Naive thymus-derived CD8-positive, alpha-beta T cell (primary cell): ENCODE data around the gene TRAPPC2L. TPM values are rescaled to one million over a fixed set of nuclear protein-coding genes. Genes with fewer than 3 reads are reported as not detected.

Source experiments
- ATAC-seq, 2 donors: fragments of 150-1000 bp; cut with Tn5 transposase in 1 of 2; sonication (Bioruptor Pico), chemical (Tn5 transposase) in 1 of 2; 1 replicate in 1 of 2; 2 replicates in 1 of 2; pipeline ENCODE4 v1.10.0; 2021; ENCODE audit warnings: mild to moderate bottlenecking in 2 of 2, moderate library complexity in 2 of 2
- POLR2A ChIA-PET: fragments of 350-600 bp; sonication (Branson Sonifier 250); formaldehyde crosslinking; loops from one replicate; lab custom pipeline; 2021; ENCODE audit warnings: antibody characterized with exemption; lab: Charles Lee
- DNase-seq, 10 donors: peaks; one replicate each; pipeline versions ENCODE4 v3.0.0 to v3.0.0-alpha.2; 2020 to 2022
- H3K27ac Mint-ChIP-seq, 10 donors: one replicate each; pipeline ENCODE4 v1.8.0; 2020 to 2022; ENCODE audit warnings: mild to moderate bottlenecking in 10 of 10, mixed read lengths in 10 of 10, moderate library complexity in 4 of 10, inconsistent platforms in 1 of 10
- H3K27me3 Mint-ChIP-seq, 5 donors: one replicate each; pipeline ENCODE4 v1.8.0; 2021 to 2022; ENCODE audit warnings: mixed read lengths in 5 of 5
- H3K36me3 Mint-ChIP-seq, 3 donors: one replicate each; pipeline ENCODE4 v1.8.0; 2020 to 2022; ENCODE audit warnings: mixed read lengths in 3 of 3, mild to moderate bottlenecking in 2 of 3, inconsistent platforms in 1 of 3
- H3K4me1 Mint-ChIP-seq, 4 donors: one replicate each; pipeline ENCODE4 v1.8.0; 2021 to 2022; ENCODE audit warnings: mixed read lengths in 4 of 4
- H3K4me3 Mint-ChIP-seq, 10 donors: one replicate each; pipeline ENCODE4 v1.8.0; 2020 to 2022; ENCODE audit warnings: mild to moderate bottlenecking in 10 of 10, mixed read lengths in 10 of 10, moderate library complexity in 6 of 10, inconsistent platforms in 1 of 10
- H3K9me3 Mint-ChIP-seq, 9 donors: one replicate each; pipeline ENCODE4 v1.8.0; 2020 to 2022; ENCODE audit warnings: mixed read lengths in 9 of 9, mild to moderate bottlenecking in 3 of 9, inconsistent platforms in 1 of 9, moderate library complexity in 1 of 9
- polyA plus RNA-seq, 3 donors: library from polyadenylated mRNA; unstranded; fragments of 300-500 nt; fragmentation: Illumina TruSeq; gene quantifications; one replicate each; pipeline ENCODE4 v1.2.3, GENCODE V29; 2021
- total RNA-seq, 8 experiments: library from RNA in 2 of 8; stranded (reverse) in 2 of 8; gene quantifications; one replicate each; pipeline ENCODE4 v1.2.3 and lab custom pipeline; 2021 to 2026

TRAPPC2L gene
- total and polyA plus RNA-seq, 5 experiments from 2014 or later, result 70.0 to 86.5 (median 81.8) TPM

- peak; percentile 62 to 64 for ATAC-seq
Measured at GRCh38 chr16:88856122-88856827, 652 bp upstream of the TRAPPC2L start.

GRCh38 chr16:88857728-88858339 lies 907 bp downstream of the TRAPPC2L start:
- Mint-ChIP-seq H3K4me1 (peaks cover 19 to 42% (median 32%) of the 10 kb centered on the region in 4 donors), H3K9me3 (no peaks in the 10 kb centered on the region), H3K4me3 (peak overlapping the region; percentile 95 to 100 (median 98)), H3K27ac (peak overlapping the region; percentile 93 to 99 (median 96)), H3K27me3 (no peaks in the 10 kb centered on the region), H3K36me3 (peaks cover 0 to 38% (median 0%) of the 10 kb centered on the region in 3 donors)
- POLR2A ChIA-PET, result interaction anchor here (0.7 to 3.2 kb wide), 23 partner anchors 11 to 360 kb away, joined by 3 to 59 read pairs (median 7); partner anchors contain the start of genes ACSF3, APRT, CDT1 and PIEZO1
- ATAC-seq, result peak; percentile 55 to 60
- DNase-seq, result peak; percentile 57 to 84 (median 67)

More at GRCh38 chr16:88856122-88856827, 652 bp upstream of the TRAPPC2L start:
- Mint-ChIP-seq H3K9me3 (no peaks in the 10 kb centered on the region), H3K4me3 (peak overlapping the region; percentile 55 to 96 (median 75)), H3K27ac (peak overlapping the region; percentile 31 to 98 (median 79)), H3K36me3 (peaks cover 0 to 31% (median 0%) of the 10 kb centered on the region in 3 donors), H3K4me1 (peaks cover 24 to 49% (median 33%) of the 10 kb centered on the region in 4 donors), H3K27me3 (no peaks in the 10 kb centered on the region)
- DNase-seq, result peak in 8 of 10 donors; percentile 9 to 45 (median 32)
- POLR2A ChIA-PET, result interaction anchor here (0.6 to 3.2 kb wide), 19 partner anchors 9 to 361 kb away, joined by 3 to 59 read pairs (median 7); partner anchors contain the start of genes APRT, CDH15, CDT1 and PIEZO1

- H3K36me3 Mint-ChIP-seq, result peaks cover 0 to 38% (median 0%) of the 10 kb centered on the region in 3 donors
- no peaks in the 10 kb centered on the region for H3K9me3 Mint-ChIP-seq
- peaks cover 19 to 40% (median 31%) of the 10 kb centered on the region in 4 donors for H3K4me1 Mint-ChIP-seq
- H3K4me3 Mint-ChIP-seq, result peak overlapping the region in 1 of 10 donors; percentile 42
- no peak overlapping the region for H3K27ac Mint-ChIP-seq
- POLR2A ChIA-PET, result interaction anchor here (2.2 kb wide), 1 partner anchor 122 kb away, joined by 16 read pairs; no protein-coding TSS in a partner anchor
- H3K27me3 Mint-ChIP-seq, result no peaks in the 10 kb centered on the region
- DNase-seq (no peak), ATAC-seq (no peak)
Measured at GRCh38 chr16:88859381-88860091, 2.6 kb downstream of the TRAPPC2L start.

- Mint-ChIP-seq H3K27me3 (no peaks in the 10 kb centered on the region), H3K4me1 (peaks cover 13 to 24% (median 16%) of the 10 kb centered on the region in 4 donors), H3K27ac (no peak overlapping the region), H3K4me3 (peak overlapping the region in 2 of 10 donors; percentile 31 to 33), H3K36me3 (peaks cover 0 to 38% (median 0%) of the 10 kb centered on the region in 3 donors), H3K9me3 (no peaks in the 10 kb centered on the region)
- POLR2A ChIA-PET, result no interaction called here
- DNase-seq, result no peak
- ATAC-seq, result no peak
Measured at GRCh38 chr16:88861359-88861758, 4.4 kb downstream of the TRAPPC2L start.

- no peak overlapping the region for H3K4me3 Mint-ChIP-seq
- H3K4me1 Mint-ChIP-seq, result peaks cover 7 to 17% (median 10%) of the 10 kb centered on the region in 4 donors
- no peak overlapping the region for H3K27ac Mint-ChIP-seq
- POLR2A ChIA-PET, result no interaction called here
- no peaks in the 10 kb centered on the region for H3K9me3 Mint-ChIP-seq
- H3K27me3 Mint-ChIP-seq, result no peaks in the 10 kb centered on the region
- no peak for DNase-seq
- peaks cover 0 to 36% (median 0%) of the 10 kb centered on the region in 3 donors for H3K36me3 Mint-ChIP-seq
- ATAC-seq, result no peak
Measured at GRCh38 chr16:88862968-88863367, 6.0 kb downstream of the TRAPPC2L start.

- no peak overlapping the region for H3K27ac Mint-ChIP-seq
- ATAC-seq (no peak), DNase-seq (no peak)
- H3K36me3 Mint-ChIP-seq, result peaks cover 0 to 34% (median 0%) of the 10 kb centered on the region in 3 donors
- no peaks in the 10 kb centered on the region for H3K27me3 Mint-ChIP-seq
- POLR2A ChIA-PET, result no interaction called here
- H3K4me3 Mint-ChIP-seq, result no peak overlapping the region
- H3K9me3 Mint-ChIP-seq, result no peaks in the 10 kb centered on the region
- peaks cover 3 to 12% (median 6%) of the 10 kb centered on the region in 4 donors for H3K4me1 Mint-ChIP-seq
Measured at GRCh38 chr16:88863426-88863825, 6.5 kb downstream of the TRAPPC2L start.

- no peak for ATAC-seq
- POLR2A ChIA-PET, result interaction anchor here (0.6 kb wide), 1 partner anchor 69 kb away, joined by 3 read pairs; no protein-coding TSS in a partner anchor
Measured at GRCh38 chr16:88864099-88864498, 7.2 kb downstream of the TRAPPC2L start.

GRCh38 chr16:88864521-88864920 lies 7.6 kb downstream of the TRAPPC2L start:
- POLR2A ChIA-PET, result interaction anchor here (0.6 kb wide), 1 partner anchor 70 kb away, joined by 3 read pairs; no protein-coding TSS in a partner anchor
- ATAC-seq (no peak), DNase-seq (no peak)
- H3K4me3 Mint-ChIP-seq, result no peak overlapping the region
- H3K36me3 Mint-ChIP-seq, result peaks cover 0 to 24% (median 0%) of the 10 kb centered on the region in 3 donors
- H3K9me3 Mint-ChIP-seq, result no peaks in the 10 kb centered on the region
- no peak overlapping the region for H3K27ac Mint-ChIP-seq
- H3K4me1 Mint-ChIP-seq, result peaks cover 0 to 2% (median under 1%) of the 10 kb centered on the region in 4 donors
- H3K27me3 Mint-ChIP-seq, result no peaks in the 10 kb centered on the region

More at GRCh38 chr16:88864099-88864498, 7.2 kb downstream of the TRAPPC2L start:
- H3K4me1 Mint-ChIP-seq, result peaks cover 0 to 5% (median 2%) of the 10 kb centered on the region in 4 donors
- no peaks in the 10 kb centered on the region for H3K9me3 Mint-ChIP-seq
- no peak overlapping the region for H3K27ac Mint-ChIP-seq
- H3K36me3 Mint-ChIP-seq, result peaks cover 0 to 29% (median 0%) of the 10 kb centered on the region in 3 donors
- no peaks in the 10 kb centered on the region for H3K27me3 Mint-ChIP-seq
- no peak overlapping the region for H3K4me3 Mint-ChIP-seq
- no peak for DNase-seq

- ATAC-seq (no peak), DNase-seq (no peak)
- POLR2A ChIA-PET, result no interaction called here
- peaks cover 0 to 16% (median 0%) of the 10 kb centered on the region in 3 donors for H3K36me3 Mint-ChIP-seq
- H3K27me3 Mint-ChIP-seq, result peaks cover 0 to 7% (median 0%) of the 10 kb centered on the region in 5 donors
- no peak overlapping the region for H3K4me3 Mint-ChIP-seq
- no peaks in the 10 kb centered on the region for H3K9me3 Mint-ChIP-seq
- H3K27ac Mint-ChIP-seq, result no peak overlapping the region
- peaks cover 0 to 2% (median under 1%) of the 10 kb centered on the region in 4 donors for H3K4me1 Mint-ChIP-seq
Measured at GRCh38 chr16:88865310-88865709, 8.4 kb downstream of the TRAPPC2L start.

GRCh38 chr16:88865742-88866141 lies 8.8 kb downstream of the TRAPPC2L start:
- H3K4me1 Mint-ChIP-seq, result peaks cover 2 to 4% (median 2%) of the 10 kb centered on the region in 4 donors
- DNase-seq (no peak), ATAC-seq (no peak)
- no peaks in the 10 kb centered on the region for H3K9me3 Mint-ChIP-seq
- H3K36me3 Mint-ChIP-seq, result peaks cover 0 to 12% (median 0%) of the 10 kb centered on the region in 3 donors
- H3K27ac Mint-ChIP-seq, result no peak overlapping the region
- POLR2A ChIA-PET, result no interaction called here
- H3K27me3 Mint-ChIP-seq, result peaks cover 0 to 11% (median 3%) of the 10 kb centered on the region in 5 donors
- H3K4me3 Mint-ChIP-seq, result no peak overlapping the region

GRCh38 chr16:88866151-88866920 lies 9.4 kb downstream of the TRAPPC2L start, which contains the start of gene PABPN1L:
Gene PABPN1L (minus strand): TSS chr16:88866660. CDS start chr16:88866606, 54 bp downstream.
- POLR2A ChIA-PET, result no interaction called here
- Mint-ChIP-seq H3K9me3 (no peaks in the 10 kb centered on the region), H3K4me1 (peaks cover 0 to 8% (median 5%) of the 10 kb centered on the region in 4 donors), H3K27me3 (peaks cover 1 to 15% (median 7%) of the 10 kb centered on the region in 5 donors), H3K27ac (no peak within 1 kb of the TSS), H3K4me3 (no peak within 1 kb of the TSS), H3K36me3 (peaks cover 0 to 6% (median 0%) of the 10 kb centered on the region in 3 donors)
- no peak for DNase-seq
- ATAC-seq, result no peak
